Dorsolateral prefrontal cortex (tissue), 118 donors: Measurements from ENCODE around the gene ORM1. TPM values are rescaled to one million over a fixed set of nuclear protein-coding genes. Genes with fewer than 3 reads are reported as not detected.

ENCODE experiments used
- total RNA-seq, 120 experiments: library from RNA; stranded (reverse); gene quantifications; one replicate each; pipeline versions ENCODE4 v1.2.3 to v1.2.4, GENCODE V29; 2022

ORM1 gene
- total RNA-seq, 120 experiments from 2014 or later: 0.64 to 0.72 TPM; not detected in 118

Other genes with a start within 250 kb of the ORM1 start
- gene AMBP, start 244.8 kb upstream of the ORM1 start, total RNA-seq: under 1 TPM in 7 of 120 experiments, not detected in 113; 0.43 to 0.99 (median 0.69) TPM
- 1 to 10 TPM in 114 of 120 experiments, under 1 TPM in 6; 0.78 to 8.9 (median 3.6) TPM for gene KIF12, start 223.8 kb upstream of the ORM1 start, total RNA-seq
- gene COL27A1, start 167.6 kb upstream of the ORM1 start, total RNA-seq: 10 to 100 TPM in 55 of 120 experiments, 1 to 10 TPM in 65; 2.5 to 32.9 (median 9.7) TPM
- gene ORM2, start 6.8 kb downstream of the ORM1 start, total RNA-seq: under 1 TPM in 1 of 120 experiments, not detected in 119; 0.72 TPM
- 10 to 100 TPM; 11.0 to 34.9 (median 19.3) TPM for gene AKNA, start 64.9 kb downstream of the ORM1 start, total RNA-seq
- 100 to 1,000 TPM in 2 of 120 experiments, 10 to 100 TPM in 117, 1 to 10 TPM in 1; 8.2 to 129 (median 33.9) TPM for gene WHRN, start 182.4 kb downstream of the ORM1 start, total RNA-seq